ENCODE data around the gene SPATA46. TPM values are rescaled to one million over a fixed set of nuclear protein-coding genes. Genes with fewer than 3 reads are reported as not detected.

Gene SPATA46
- total and polyA plus RNA-seq, 4 donors, result 0.70 to 1.8 TPM; not detected in 2

- DNase-seq (ENCODE audit: low read depth in 4 of 6, low spot score in 6 of 6), result no peak
- Histone ChIP-seq H3K36me3 (ENCODE audit: control insufficient read depth, insufficient read depth, low read length) (no peaks in the 10 kb centered on the region), H3K9me3 (ENCODE audit: control insufficient read depth, insufficient read depth, low read length) (no peaks in the 10 kb centered on the region), H3K4me3 (ENCODE audit: low read depth, low read length) (no peak within 1 kb of the TSS), H3K27ac (ENCODE audit: low read depth, low read length) (no peak within 1 kb of the TSS), H3K27me3 (ENCODE audit: control insufficient read depth, insufficient read depth, low read length) (no peaks in the 10 kb centered on the region), H3K4me1 (ENCODE audit: control insufficient read depth, insufficient read depth, low read length) (no peaks in the 10 kb centered on the region)
- 60% methylated on average over 1 of the region's 3 CpGs for WGBS (ENCODE audit: insufficient coverage)
These were observed 35.3 kb upstream of the SPATA46 start, which contains the start of gene SH2D1B for GRCh38 chr1:162412002-162412401. TSS of gene SH2D1B (minus strand) at chr1:162412136. CDS start at chr1:162412016, 120 bp downstream.

- no peaks in the 10 kb centered on the region for H3K36me3 ChIP-seq (ENCODE audit: control insufficient read depth, insufficient read depth, low read length)
- DNase-seq (ENCODE audit: low read depth in 4 of 6, low spot score in 6 of 6), result no peak
- no CpG with 5 or more reads among the region's 1 CpG for WGBS (ENCODE audit: insufficient coverage)
- no peak overlapping the region for H3K27ac ChIP-seq (ENCODE audit: low read depth, low read length)
- no peaks in the 10 kb centered on the region for H3K9me3 ChIP-seq (ENCODE audit: control insufficient read depth, insufficient read depth, low read length)
- H3K27me3 ChIP-seq (ENCODE audit: control insufficient read depth, insufficient read depth, low read length), result no peaks in the 10 kb centered on the region
- H3K4me3 ChIP-seq (ENCODE audit: low read depth, low read length), result no peak overlapping the region
- no peaks in the 10 kb centered on the region for H3K4me1 ChIP-seq (ENCODE audit: control insufficient read depth, insufficient read depth, low read length)
These were observed 30.9 kb upstream of the SPATA46 start for GRCh38 chr1:162407539-162407938.

GRCh38 chr1:162406811-162407210, 30.2 kb upstream of the SPATA46 start:
- DNase-seq (ENCODE audit: low read depth in 4 of 6, low spot score in 6 of 6), result no peak
- Histone ChIP-seq H3K27me3 (ENCODE audit: control insufficient read depth, insufficient read depth, low read length) (no peaks in the 10 kb centered on the region), H3K9me3 (ENCODE audit: control insufficient read depth, insufficient read depth, low read length) (no peaks in the 10 kb centered on the region), H3K4me1 (ENCODE audit: control insufficient read depth, insufficient read depth, low read length) (no peaks in the 10 kb centered on the region), H3K36me3 (ENCODE audit: control insufficient read depth, insufficient read depth, low read length) (no peaks in the 10 kb centered on the region), H3K4me3 (ENCODE audit: low read depth, low read length) (no peak overlapping the region), H3K27ac (ENCODE audit: low read depth, low read length) (no peak overlapping the region)
- no CpG with 5 or more reads among the region's 2 CpGs for WGBS (ENCODE audit: insufficient coverage)

DNA sequence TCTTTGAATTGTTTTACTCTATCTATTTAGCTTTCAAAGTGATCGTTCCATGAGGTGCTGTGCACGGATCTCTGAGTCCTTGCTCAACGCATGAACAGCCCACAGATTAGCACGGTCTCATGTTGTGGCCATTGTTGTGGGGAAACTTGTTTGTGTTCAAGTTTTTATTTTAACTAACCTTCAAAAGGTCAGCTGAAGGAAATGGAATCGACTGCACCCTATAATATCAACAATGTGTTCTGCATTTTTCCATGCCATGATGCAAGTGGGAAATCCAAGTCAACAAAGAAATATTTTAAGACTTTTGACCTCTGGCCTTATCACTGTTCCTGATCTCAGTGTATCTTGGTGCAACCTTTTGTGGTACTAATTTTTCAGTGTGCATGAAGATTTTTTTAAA, 29.1 kb upstream of the SPATA46 start:
- no CpG with 5 or more reads among the region's 5 CpGs for WGBS (ENCODE audit: insufficient coverage)
- no peaks in the 10 kb centered on the region for H3K9me3 ChIP-seq (ENCODE audit: control insufficient read depth, insufficient read depth, low read length)
- no peak overlapping the region for H3K4me3 ChIP-seq (ENCODE audit: low read depth, low read length)
- H3K36me3 ChIP-seq (ENCODE audit: control insufficient read depth, insufficient read depth, low read length), result no peaks in the 10 kb centered on the region
- H3K27ac ChIP-seq (ENCODE audit: low read depth, low read length), result no peak overlapping the region
- no peaks in the 10 kb centered on the region for H3K27me3 ChIP-seq (ENCODE audit: control insufficient read depth, insufficient read depth, low read length)
- DNase-seq (ENCODE audit: low read depth in 4 of 6, low spot score in 6 of 6), result no peak
- H3K4me1 ChIP-seq (ENCODE audit: control insufficient read depth, insufficient read depth, low read length), result no peaks in the 10 kb centered on the region

DNA sequence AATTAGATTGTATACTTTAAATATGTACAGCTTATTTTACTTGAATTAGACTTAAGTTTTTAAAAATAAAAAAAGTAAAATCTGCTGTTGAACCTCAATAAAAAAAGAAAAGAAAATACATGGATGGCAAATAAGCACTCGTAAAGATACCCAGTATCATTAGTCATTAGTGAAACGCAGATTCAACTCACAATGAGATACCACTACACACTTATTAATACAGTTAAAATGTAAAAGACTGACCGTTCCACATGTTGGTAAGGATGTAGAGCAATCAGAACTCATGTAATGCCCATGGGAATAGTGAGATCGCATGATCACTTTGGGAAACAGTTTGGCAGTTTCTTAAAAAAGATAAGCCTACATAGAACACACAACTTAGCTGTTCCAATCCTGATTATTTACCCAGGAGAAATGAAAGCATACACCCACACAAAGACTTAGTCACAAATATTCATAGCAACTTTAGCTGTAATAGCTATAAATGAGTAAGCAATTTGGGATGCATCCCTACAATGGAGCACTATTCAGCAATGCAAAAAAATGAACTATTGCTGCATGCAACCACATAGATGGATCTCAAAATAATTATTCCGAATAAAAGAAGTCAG, 28.0 kb upstream of the SPATA46 start:
- DNase-seq (ENCODE audit: low read depth in 4 of 6, low spot score in 6 of 6), result no peak
- no peak overlapping the region for H3K27ac ChIP-seq (ENCODE audit: low read depth, low read length)
- no peaks in the 10 kb centered on the region for H3K36me3 ChIP-seq (ENCODE audit: control insufficient read depth, insufficient read depth, low read length)
- H3K4me1 ChIP-seq (ENCODE audit: control insufficient read depth, insufficient read depth, low read length), result no peaks in the 10 kb centered on the region
- H3K4me3 ChIP-seq (ENCODE audit: low read depth, low read length), result no peak overlapping the region
- no CpG with 5 or more reads among the region's 5 CpGs for WGBS (ENCODE audit: insufficient coverage)
- H3K27me3 ChIP-seq (ENCODE audit: control insufficient read depth, insufficient read depth, low read length), result no peaks in the 10 kb centered on the region
- no peaks in the 10 kb centered on the region for H3K9me3 ChIP-seq (ENCODE audit: control insufficient read depth, insufficient read depth, low read length)

DNA sequence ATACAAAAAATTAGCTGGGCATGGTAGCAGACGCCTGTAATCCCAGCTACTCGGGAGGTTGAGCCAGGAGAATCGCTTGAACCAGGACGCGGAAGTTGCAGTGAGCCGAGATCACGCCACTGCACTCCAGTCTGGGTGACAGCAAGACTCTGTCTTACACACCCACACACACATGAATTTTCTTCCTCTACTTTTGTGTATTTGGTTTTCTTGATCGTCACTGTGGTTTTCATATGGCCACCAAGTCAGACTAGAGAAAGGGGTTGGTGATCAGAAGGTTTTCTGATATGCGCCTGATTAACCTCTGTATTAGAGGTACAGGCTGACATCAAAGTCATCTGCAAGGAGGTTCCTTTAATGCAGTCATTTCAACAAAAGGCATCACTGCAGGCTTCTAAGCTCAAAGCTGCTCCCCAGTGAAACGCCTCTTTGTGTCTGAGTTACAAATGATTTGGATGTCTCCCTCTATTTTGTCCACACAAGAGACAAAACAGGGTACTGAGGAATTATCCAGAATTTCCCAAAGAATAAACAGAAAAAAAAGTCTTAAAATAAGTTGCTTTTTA, 24.2 kb upstream of the SPATA46 start:
- no peak for DNase-seq (ENCODE audit: low read depth in 4 of 6, low spot score in 6 of 6)
- Histone ChIP-seq H3K36me3 (ENCODE audit: control insufficient read depth, insufficient read depth, low read length) (no peaks in the 10 kb centered on the region), H3K27me3 (ENCODE audit: control insufficient read depth, insufficient read depth, low read length) (no peaks in the 10 kb centered on the region), H3K27ac (ENCODE audit: low read depth, low read length) (no peak overlapping the region), H3K4me3 (ENCODE audit: low read depth, low read length) (no peak overlapping the region), H3K4me1 (ENCODE audit: control insufficient read depth, insufficient read depth, low read length) (no peaks in the 10 kb centered on the region), H3K9me3 (ENCODE audit: control insufficient read depth, insufficient read depth, low read length) (no peaks in the 10 kb centered on the region)
- WGBS (ENCODE audit: insufficient coverage), result 60% methylated on average over 6 of the region's 10 CpGs

DNA sequence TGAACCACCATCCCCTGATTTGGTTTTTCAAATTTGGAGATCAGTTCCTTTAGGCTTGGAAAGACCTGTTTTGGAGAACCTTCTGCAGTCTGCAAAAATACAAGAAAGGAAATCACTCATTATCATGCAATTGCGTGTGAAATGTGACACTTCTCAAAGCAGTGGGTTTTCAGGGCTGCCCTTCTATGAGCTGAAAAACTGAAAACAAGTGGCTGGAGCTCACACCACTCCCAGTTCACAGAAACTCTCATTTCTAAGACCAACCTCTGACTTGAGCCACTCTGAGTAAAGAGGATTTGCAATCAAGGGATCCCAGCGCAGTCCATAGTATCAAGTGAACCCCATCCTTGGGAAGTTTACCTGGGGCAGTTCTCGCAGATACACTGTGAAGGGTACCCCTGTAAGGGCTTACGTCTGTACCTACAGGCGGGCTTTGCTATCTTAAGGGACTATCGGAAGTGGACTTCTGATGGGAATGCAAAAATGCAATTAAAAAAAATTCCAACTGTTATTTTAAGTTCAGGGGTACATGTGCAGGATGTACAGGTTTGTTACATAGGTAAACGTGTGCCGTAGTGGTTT, 22.4 kb upstream of the SPATA46 start:
- WGBS (ENCODE audit: insufficient coverage), result 100% methylated on average over 1 of the region's 8 CpGs
- DNase-seq (ENCODE audit: low read depth in 4 of 6, low spot score in 6 of 6), result no peak
- Histone ChIP-seq H3K4me1 (ENCODE audit: control insufficient read depth, insufficient read depth, low read length) (no peaks in the 10 kb centered on the region), H3K9me3 (ENCODE audit: control insufficient read depth, insufficient read depth, low read length) (no peaks in the 10 kb centered on the region), H3K27ac (ENCODE audit: low read depth, low read length) (no peak overlapping the region), H3K4me3 (ENCODE audit: low read depth, low read length) (no peak overlapping the region), H3K27me3 (ENCODE audit: control insufficient read depth, insufficient read depth, low read length) (no peaks in the 10 kb centered on the region), H3K36me3 (ENCODE audit: control insufficient read depth, insufficient read depth, low read length) (no peaks in the 10 kb centered on the region)

DNA sequence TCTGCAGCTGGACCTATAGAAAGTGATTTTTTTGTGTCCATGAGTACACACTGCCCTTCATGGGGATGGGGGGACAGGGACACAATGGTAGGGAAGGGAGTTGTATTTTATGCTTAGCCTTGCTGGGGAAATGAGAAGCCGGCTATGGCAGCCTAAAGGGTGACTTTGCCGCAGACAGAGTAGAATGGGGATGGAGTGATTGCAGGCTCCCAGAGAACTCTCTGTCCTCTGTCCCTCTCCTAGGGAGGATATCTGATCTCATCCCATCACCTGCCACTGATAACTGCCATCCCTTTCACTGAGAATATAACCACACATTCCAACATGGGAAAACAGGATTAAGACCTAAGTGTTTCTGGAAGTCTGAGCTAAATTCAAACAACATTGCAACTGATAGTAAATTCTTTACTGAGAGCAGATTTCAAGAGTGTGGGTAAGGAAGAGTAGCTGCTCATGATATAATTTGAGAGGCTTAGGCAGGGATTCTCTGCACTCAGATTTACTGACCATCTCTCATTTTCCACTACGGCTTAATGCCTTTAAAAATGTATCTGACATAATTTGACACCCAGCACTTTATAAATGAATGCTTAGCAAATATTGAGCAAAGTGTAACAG, 21.4 kb upstream of the SPATA46 start:
- H3K27me3 ChIP-seq (ENCODE audit: control insufficient read depth, insufficient read depth, low read length), result no peaks in the 10 kb centered on the region
- H3K36me3 ChIP-seq (ENCODE audit: control insufficient read depth, insufficient read depth, low read length), result no peaks in the 10 kb centered on the region
- no CpG with 5 or more reads among the region's 3 CpGs for WGBS (ENCODE audit: insufficient coverage)
- no peaks in the 10 kb centered on the region for H3K9me3 ChIP-seq (ENCODE audit: control insufficient read depth, insufficient read depth, low read length)
- DNase-seq (ENCODE audit: low read depth in 4 of 6, low spot score in 6 of 6), result no peak
- no peaks in the 10 kb centered on the region for H3K4me1 ChIP-seq (ENCODE audit: control insufficient read depth, insufficient read depth, low read length)
- H3K4me3 ChIP-seq (ENCODE audit: low read depth, low read length), result no peak overlapping the region
- H3K27ac ChIP-seq (ENCODE audit: low read depth, low read length), result no peak overlapping the region

GRCh38 chr1:162397039-162397448, 20.4 kb upstream of the SPATA46 start:
- Histone ChIP-seq H3K27me3 (ENCODE audit: control insufficient read depth, insufficient read depth, low read length) (no peaks in the 10 kb centered on the region), H3K36me3 (ENCODE audit: control insufficient read depth, insufficient read depth, low read length) (no peaks in the 10 kb centered on the region), H3K27ac (ENCODE audit: low read depth, low read length) (no peak overlapping the region), H3K4me3 (ENCODE audit: low read depth, low read length) (no peak overlapping the region), H3K4me1 (ENCODE audit: control insufficient read depth, insufficient read depth, low read length) (no peaks in the 10 kb centered on the region), H3K9me3 (ENCODE audit: control insufficient read depth, insufficient read depth, low read length) (no peaks in the 10 kb centered on the region)
- DNase-seq (ENCODE audit: low read depth in 4 of 6, low spot score in 6 of 6), result no peak
- 100% methylated on average over 1 of the region's 3 CpGs for WGBS (ENCODE audit: insufficient coverage)

Measured in spinal cord (tissue), 10 donors.